PC-9 (cell line): ENCODE data around the gene VPS33A. TPM values are rescaled to one million over a fixed set of nuclear protein-coding genes. Genes with fewer than 3 reads are reported as not detected.

ENCODE experiments used
- BruUV-seq: library from RNA; stranded (reverse); fragments of 400-500 nt; replicated peaks from 2 replicates; lab custom pipeline; 2021; lab: Mats Ljungman, UMichigan
- CTCF ChIA-PET: fragments of 300-600 bp; sonication (Branson Sonifier 250); formaldehyde crosslinking; loops from one replicate; lab custom pipeline; 2022; ENCODE audit warnings: antibody characterized with exemption; lab: Charles Lee
- POLR2A ChIA-PET: fragments of 300-600 bp; sonication (Branson Sonifier 250); formaldehyde crosslinking; loops from one replicate; lab custom pipeline; 2022; ENCODE audit warnings: antibody characterized with exemption; ENCODE audit not compliant: unreplicated experiment; lab: Charles Lee
- DNase-seq, 2 experiments: peaks; one replicate each; pipeline versions ENCODE4 v3.0.0 to v3.0.0-alpha.2; 2015 to 2022; ENCODE audit warnings: mixed read lengths in 1 of 2
- H2AFZ ChIP-seq: fragments of 200-600 bp; sonication (generic); 2 replicates; pipeline ENCODE4 v1.8.1; 2017; ENCODE audit warnings: antibody characterized with exemption
- H3F3A ChIP-seq: fragments of 200-600 bp; sonication (generic); 2 replicates; pipeline ENCODE4 v1.8.1; 2017; ENCODE audit warnings: antibody characterized with exemption, mild to moderate bottlenecking, low read depth; ENCODE audit not compliant: insufficient read depth
- H3K27ac ChIP-seq: fragments of 200-600 bp; sonication (generic); 2 replicates; pipeline ENCODE4 v1.6.1; 2016; ENCODE audit warnings: mixed run types
- H3K27me3 ChIP-seq: fragments of 200-600 bp; sonication (generic); 2 replicates; pipeline ENCODE4 v1.6.1; 2016; ENCODE audit warnings: low read depth, mixed run types; ENCODE audit not compliant: insufficient read depth
- H3K36me3 ChIP-seq: fragments of 200-600 bp; sonication (generic); 2 replicates; pipeline ENCODE4 v1.6.1; 2016; ENCODE audit warnings: low read depth, mixed run types
- H3K4me1 ChIP-seq: fragments of 200-600 bp; sonication (generic); replicated peaks from 2 replicates; pipeline ENCODE4 v1.6.1; 2016; ENCODE audit warnings: mixed run types; ENCODE audit not compliant: insufficient read depth
- H3K4me2 ChIP-seq: fragments of 200-600 bp; sonication (generic); 2 replicates; pipeline ENCODE4 v1.6.1; 2017; ENCODE audit warnings: mixed run types
- H3K4me3 ChIP-seq: fragments of 200-600 bp; sonication (generic); 2 replicates; pipeline ENCODE4 v1.6.1; 2016; ENCODE audit warnings: mixed run types
- H3K79me2 ChIP-seq: fragments of 200-600 bp; sonication (generic); 2 replicates; pipeline ENCODE4 v1.6.1; 2017; ENCODE audit warnings: low read depth, mixed run types
- H3K9me2 ChIP-seq: fragments of 200-600 bp; sonication (generic); 2 replicates; pipeline ENCODE4 v1.8.1; 2017; ENCODE audit warnings: mild to moderate bottlenecking; ENCODE audit not compliant: insufficient read depth
- H3K9me3 ChIP-seq: fragments of 200-600 bp; sonication (generic); 2 replicates; pipeline ENCODE4 v1.8.1; 2016; ENCODE audit warnings: low read depth; ENCODE audit not compliant: insufficient read depth
- H4K20me1 ChIP-seq: fragments of 200-600 bp; sonication (generic); 2 replicates; pipeline ENCODE4 v1.8.1; 2017; ENCODE audit not compliant: insufficient read depth
- CTCF ChIP-seq: fragments of 200-600 bp; sonication (generic); conservative IDR thresholded peaks from 2 replicates; pipeline ENCODE4 v1.6.1; 2017; ENCODE audit warnings: mixed run types, antibody characterized with exemption, mild to moderate bottlenecking, moderate library complexity
- EZH2 ChIP-seq: fragments of 200-600 bp; sonication (generic); IDR thresholded peaks from 2 replicates; pipeline ENCODE4 v1.8.0; 2017; ENCODE audit warnings: antibody characterized with exemption, low read depth
- intact Hi-C: fragments of 100-400 bp; cut with micrococcal nuclease; formaldehyde crosslinking; loops from one replicate; pipeline ENCODE4 v1.10.0; 2022; ENCODE audit not compliant: unreplicated experiment
- total RNA-seq: library from RNA; stranded (reverse); gene quantifications from 2 replicates; pipeline ENCODE4 v1.2.3, GENCODE V29; 2021

VPS33A gene
- total RNA-seq, 1 experiment from 2014 or later, result 18.1 TPM

- no peak overlapping the region for H2AFZ ChIP-seq
- H3K27ac ChIP-seq, result no peak overlapping the region
- ChIA-PET CTCF (no interaction called here), POLR2A (no interaction called here)
- H3K36me3 ChIP-seq, result peaks cover 6% of the 10 kb centered on the region
- H3K9me3 ChIP-seq, result no peaks in the 10 kb centered on the region
- no peaks in the 10 kb centered on the region; the same call in 1 of the 2 replicates for H3K9me2 ChIP-seq
- H3K4me2 ChIP-seq, result no peak overlapping the region
- no peak overlapping the region for H3K4me3 ChIP-seq
- DNase-seq, result no peak
- H3K4me1 ChIP-seq, result no peaks in the 10 kb centered on the region
- peaks cover 4% of the 10 kb centered on the region; the same call in 1 of the 2 replicates for H3F3A ChIP-seq
- no peaks in the 10 kb centered on the region for H3K79me2 ChIP-seq
- no peaks in the 10 kb centered on the region for H3K27me3 ChIP-seq
- intact Hi-C loops, result no loop called here
- TF ChIP-seq CTCF, result no peak
- no peak for TF ChIP-seq EZH2
- no TSS peak for BruUV-seq
- 0 out of 2 replicates have a peak, but pooled peaks cover 9% of the 10 kb centered on the region for H4K20me1 ChIP-seq
Measured at GRCh38 chr12:122306407-122306806, 40.1 kb upstream of the VPS33A start.

DNA sequence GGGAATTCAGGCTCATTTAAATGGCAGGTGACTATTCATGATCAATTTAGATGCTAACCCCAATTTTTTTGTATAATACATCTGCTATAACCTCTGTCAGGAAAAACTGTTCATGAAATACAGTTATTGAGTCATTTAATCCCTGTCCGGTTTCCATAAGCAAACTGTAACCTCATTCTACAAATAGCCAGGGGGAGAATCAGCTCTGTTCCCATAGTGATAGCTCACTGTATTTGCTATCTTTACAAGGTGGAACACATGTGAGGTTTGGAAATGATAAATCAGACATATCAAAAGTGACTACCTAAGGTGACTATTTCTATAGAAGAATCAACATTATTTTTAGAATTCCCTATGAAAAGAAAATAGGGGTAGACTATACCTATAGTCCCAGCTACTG lies 38.6 kb upstream of the VPS33A start:
- Histone ChIP-seq H3K27me3 (no peaks in the 10 kb centered on the region), H3K36me3 (peaks cover 6% of the 10 kb centered on the region; the same call in 1 of the 2 replicates), H3K9me2 (no peaks in the 10 kb centered on the region), H3K4me3 (no peak overlapping the region), H3F3A (peaks cover 4% of the 10 kb centered on the region; the same call in 1 of the 2 replicates), H4K20me1 (0 out of 2 replicates have a peak, but pooled peaks cover 9% of the 10 kb centered on the region), H3K4me1 (no peaks in the 10 kb centered on the region), H3K4me2 (no peak overlapping the region), H3K9me3 (no peaks in the 10 kb centered on the region), H2AFZ (no peak overlapping the region), H3K27ac (no peak overlapping the region), H3K79me2 (no peaks in the 10 kb centered on the region)
- POLR2A ChIA-PET, result no interaction called here
- CTCF ChIA-PET, result no interaction called here
- intact Hi-C loops, result no loop called here
- BruUV-seq, result no TSS peak
- peak in 1 of 2 experiments; percentile 58 for DNase-seq
- no peak for TF ChIP-seq CTCF
- no peak for TF ChIP-seq EZH2

DNA sequence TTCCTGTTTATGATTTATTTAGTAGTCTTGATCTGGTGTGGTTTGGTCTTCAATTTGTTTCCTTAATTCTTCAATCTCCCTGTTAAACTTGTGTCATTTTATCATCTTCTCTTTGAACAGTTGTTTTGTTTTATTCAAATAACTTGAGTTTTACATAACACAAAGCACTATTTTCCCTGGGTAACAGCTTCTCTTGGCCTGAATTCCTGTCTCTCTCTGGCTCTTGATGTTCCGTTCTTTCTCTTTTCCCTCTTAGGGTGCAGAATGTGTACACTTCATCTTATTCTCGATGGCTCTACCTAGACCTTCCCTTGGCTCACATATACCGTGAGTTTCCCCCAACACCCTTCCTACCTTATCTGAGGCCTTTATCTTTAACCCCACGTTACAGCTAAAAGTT lies 36.8 kb upstream of the VPS33A start:
- DNase-seq, result no peak
- no peak overlapping the region for H3K4me3 ChIP-seq

More for the DNA sequence above, 36.8 kb upstream of the VPS33A start:
- POLR2A ChIA-PET, result no interaction called here
- TF ChIP-seq EZH2 (no peak), CTCF (no peak)
- no TSS peak for BruUV-seq
- intact Hi-C loops, result no loop called here
- peaks cover 4% of the 10 kb centered on the region; the same call in 1 of the 2 replicates for H3F3A ChIP-seq
- no peak overlapping the region for H2AFZ ChIP-seq
- CTCF ChIA-PET, result interaction anchor here (0.6 kb wide), 1 partner anchor 27 kb away, joined by 5 read pairs; no protein-coding TSS in a partner anchor
- H3K27me3 ChIP-seq, result no peaks in the 10 kb centered on the region
- H3K9me3 ChIP-seq, result no peaks in the 10 kb centered on the region
- H3K27ac ChIP-seq, result no peak overlapping the region
- no peaks in the 10 kb centered on the region for H3K4me1 ChIP-seq
- H3K4me2 ChIP-seq, result no peak overlapping the region
- no peaks in the 10 kb centered on the region for H3K36me3 ChIP-seq
- no peaks in the 10 kb centered on the region for H3K79me2 ChIP-seq
- no peaks in the 10 kb centered on the region for H3K9me2 ChIP-seq
- H4K20me1 ChIP-seq, result 0 out of 2 replicates have a peak, but pooled peaks cover 9% of the 10 kb centered on the region
